CD4-positive, alpha-beta T cell treated with Interleukin-12 subunit alpha and Interleukin-12 subunit beta, for 1 hour (primary cell): ENCODE results near the gene LRRC4C.

Experiments used
- DNase-seq: peaks from one replicate; pipeline ENCODE4 v3.0.0-alpha.2; 2020

LRRC4C gene

GRCh38 chr11:40421208-40421981 lies 1038.1 kb downstream of the LRRC4C start:
- no peak for DNase-seq

DNA sequence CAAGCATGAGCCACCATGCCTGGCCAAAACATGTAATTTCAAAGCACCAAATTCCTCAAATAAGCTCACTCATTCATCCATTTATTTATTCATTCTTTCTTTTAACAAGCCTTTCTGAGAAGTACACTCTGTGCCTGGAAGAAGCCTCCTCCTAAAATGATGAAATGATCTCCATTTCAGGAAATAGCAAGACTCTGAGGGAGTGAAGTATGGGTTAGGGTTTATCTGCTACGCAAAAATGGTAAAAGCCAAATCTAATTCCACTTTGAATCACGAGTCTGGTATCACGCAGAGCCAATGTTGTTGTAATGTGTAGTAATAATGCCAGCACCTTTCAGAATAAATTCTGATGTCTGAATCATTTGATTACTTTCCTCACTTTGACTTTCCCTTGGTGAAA lies 1041.8 kb downstream of the LRRC4C start:
- no peak for DNase-seq

DNA sequence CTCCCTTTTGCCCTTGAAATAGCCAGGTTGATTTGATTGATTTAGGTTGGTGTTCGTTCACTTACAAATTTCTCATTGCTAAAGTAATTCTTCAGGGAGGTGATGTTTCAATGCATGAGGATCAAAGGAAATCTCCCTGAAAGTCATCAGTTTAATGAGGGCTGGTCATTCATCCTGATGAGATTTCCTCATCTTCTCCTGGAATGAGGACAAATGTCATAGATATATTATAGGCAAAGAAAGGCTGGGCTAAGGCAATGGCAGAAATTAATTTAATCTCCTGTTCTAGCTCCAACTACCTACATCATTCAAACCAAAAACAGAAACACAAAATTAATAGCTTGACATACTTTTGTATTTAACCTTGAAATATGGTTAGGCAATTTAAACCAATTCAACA lies 1052.1 kb downstream of the LRRC4C start:
- DNase-seq, result no peak

DNA sequence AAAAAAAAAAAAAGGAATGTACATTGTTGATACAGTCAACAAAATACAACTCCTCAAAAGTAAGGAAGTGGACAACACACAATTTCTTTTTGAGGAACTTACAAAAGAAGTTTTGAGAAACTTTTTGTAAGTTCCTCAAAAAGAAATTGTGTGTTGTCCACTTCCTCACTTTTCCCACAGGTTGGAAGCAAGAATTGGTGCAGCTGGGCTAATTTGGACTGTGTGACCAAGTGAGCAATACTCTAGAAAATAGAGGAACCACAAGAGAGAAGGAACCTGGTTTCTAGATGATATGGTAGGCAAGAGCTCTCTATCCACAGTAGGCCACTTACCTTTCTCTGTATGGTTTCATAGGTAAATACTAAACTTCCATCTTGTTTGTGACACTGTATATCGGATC lies 1053.8 kb downstream of the LRRC4C start:
- DNase-seq, result no peak

DNA sequence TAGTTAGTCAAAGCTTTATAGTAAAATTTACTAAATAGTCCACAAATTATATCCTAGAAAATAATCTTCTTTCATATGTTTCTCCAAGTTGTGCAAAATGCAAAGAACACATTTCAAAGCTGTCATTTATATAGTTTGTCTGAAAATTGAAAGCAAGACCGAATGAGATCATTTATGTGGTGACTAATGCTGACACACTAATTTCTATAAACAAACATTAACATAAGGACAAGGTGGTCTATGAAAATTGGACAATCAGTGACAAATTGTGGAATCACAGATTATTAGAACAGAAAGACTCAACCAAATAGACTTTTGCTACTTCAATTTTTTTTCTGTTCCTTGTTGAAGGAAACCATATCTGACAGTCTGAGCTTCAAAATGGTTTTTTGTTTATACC lies 1056.1 kb downstream of the LRRC4C start:
- DNase-seq, result no peak

DNA sequence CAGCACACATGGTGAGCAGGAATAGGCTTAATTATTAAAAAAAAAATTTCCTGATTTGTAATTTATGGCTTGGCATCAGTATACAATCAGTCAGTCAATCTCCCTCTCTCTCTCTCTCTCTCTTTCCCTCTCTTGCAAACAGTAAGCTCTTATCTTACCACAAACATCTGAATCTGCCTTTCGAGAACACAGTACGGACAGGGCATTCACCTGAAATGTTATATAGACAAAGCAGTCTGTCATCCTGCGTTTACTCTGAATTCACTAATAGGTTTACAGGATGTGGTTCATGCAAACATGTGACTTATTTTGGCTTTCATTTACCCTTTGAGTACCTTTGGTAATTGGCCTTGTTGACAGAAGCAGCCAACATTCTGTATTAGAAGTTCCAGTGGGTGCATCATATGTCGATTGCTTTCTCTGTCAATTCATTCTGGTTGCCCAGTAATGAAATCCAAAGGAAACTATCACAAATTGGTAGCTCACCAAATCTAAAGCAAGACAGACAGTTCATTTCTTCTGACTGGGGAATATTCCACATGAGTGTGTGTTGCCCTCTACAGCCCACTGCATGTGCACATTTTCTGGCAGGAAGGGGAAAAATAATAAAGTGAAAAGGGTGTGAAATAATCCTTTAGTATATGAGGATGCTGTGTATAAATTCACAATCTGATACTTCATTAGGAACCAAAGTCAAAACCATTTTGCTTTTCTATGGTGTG lies 1058.2 kb downstream of the LRRC4C start:
- DNase-seq, result no peak

GRCh38 chr11:40397141-40397540 lies 1062.3 kb downstream of the LRRC4C start:
- DNase-seq, result no peak

GRCh38 chr11:40393511-40393910 lies 1065.9 kb downstream of the LRRC4C start:
- no peak for DNase-seq

- no peak for DNase-seq
Observed at GRCh38 chr11:40391679-40392078, 1067.8 kb downstream of the LRRC4C start.

- no peak for DNase-seq
Observed at GRCh38 chr11:40388097-40388818, 1071.2 kb downstream of the LRRC4C start.

GRCh38 chr11:40387240-40387980 lies 1072.0 kb downstream of the LRRC4C start:
- DNase-seq, result no peak

DNA sequence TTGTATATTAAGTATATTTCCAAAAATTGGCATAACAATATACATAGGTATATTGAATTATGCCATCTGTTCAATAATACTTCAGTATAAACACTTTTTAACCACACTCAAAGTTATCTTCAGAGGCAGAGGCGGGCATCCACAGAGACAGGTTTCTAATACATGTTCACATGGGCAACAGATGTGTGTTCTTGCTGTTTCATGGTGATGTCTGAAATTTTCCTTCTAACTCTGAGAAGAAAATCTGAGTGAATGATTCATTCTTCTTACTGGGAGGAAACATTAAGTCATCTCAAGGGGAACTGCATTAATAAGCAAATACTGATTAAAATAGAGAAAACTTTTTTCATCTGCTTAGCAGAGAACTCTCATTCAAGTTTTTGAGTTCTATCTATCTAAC lies 1074.5 kb downstream of the LRRC4C start:
- no peak for DNase-seq

GRCh38 chr11:40381481-40381880 lies 1078.0 kb downstream of the LRRC4C start:
- DNase-seq, result no peak

GRCh38 chr11:40380835-40381234 lies 1078.6 kb downstream of the LRRC4C start:
- no peak for DNase-seq

- no peak for DNase-seq
Observed at GRCh38 chr11:40376331-40376730, 1083.1 kb downstream of the LRRC4C start.

DNA sequence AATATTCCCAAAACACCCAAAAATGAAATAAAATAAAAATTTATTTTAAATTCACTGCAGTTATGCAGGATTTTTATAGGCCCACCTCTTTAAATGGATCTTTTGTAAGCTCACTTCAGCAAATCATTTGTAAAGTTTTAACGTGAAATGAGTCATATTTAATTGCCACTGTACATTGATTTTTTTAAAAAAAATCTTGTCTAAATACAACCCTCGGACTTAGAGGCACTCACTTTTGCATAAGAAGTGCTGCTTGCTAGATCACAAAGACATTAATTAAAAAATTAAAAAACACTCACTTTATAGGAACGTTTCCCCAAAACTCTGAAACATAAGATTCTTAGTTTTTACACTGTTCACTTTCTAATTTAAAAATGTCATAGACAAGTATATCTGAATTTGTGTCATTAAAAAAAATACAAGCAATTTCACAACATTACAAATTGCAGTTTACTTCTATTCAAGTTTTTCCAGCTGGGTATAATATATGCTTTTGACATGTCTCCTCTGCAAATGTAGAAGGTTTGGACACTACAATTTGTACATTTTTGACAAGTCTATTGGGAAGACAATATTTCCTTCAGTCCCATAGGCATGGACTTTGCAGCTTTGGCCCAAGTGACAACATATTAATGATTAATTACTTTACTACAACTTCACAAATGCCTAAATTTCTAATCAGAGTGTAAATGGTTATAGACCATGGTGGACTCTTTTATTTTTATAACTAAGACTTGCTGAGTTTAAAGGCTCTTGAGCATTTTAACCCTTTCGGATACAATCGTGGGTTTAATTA lies 1088.4 kb downstream of the LRRC4C start:
- DNase-seq, result no peak

DNA sequence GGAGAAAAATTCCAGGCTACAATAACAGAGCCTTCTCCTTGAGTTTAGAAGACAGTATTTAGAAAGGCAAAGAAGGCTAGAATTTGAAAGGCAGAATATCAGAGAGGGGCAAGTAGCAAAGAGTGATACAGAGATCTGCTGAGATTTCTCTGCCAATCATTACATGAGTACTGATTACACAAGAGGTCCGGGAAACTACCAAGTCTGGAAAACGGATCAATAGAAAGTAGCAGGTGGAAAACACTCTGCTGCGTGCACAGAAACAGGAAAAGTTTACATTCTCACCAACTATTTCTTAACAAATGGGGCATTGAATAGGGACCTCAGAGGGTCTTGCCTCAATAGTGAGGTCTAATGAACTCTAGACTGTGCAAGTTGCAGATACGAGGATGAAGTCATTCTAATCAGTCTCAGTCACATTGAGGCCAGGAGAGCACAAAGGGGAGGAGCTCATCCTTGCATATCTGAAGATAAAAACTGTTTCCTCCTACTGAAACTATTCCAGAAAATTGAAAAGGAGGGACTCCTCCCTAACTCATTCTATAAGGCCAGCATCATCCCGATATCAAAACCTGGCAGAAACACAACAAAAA lies 1099.2 kb downstream of the LRRC4C start:
- DNase-seq, result no peak

DNA sequence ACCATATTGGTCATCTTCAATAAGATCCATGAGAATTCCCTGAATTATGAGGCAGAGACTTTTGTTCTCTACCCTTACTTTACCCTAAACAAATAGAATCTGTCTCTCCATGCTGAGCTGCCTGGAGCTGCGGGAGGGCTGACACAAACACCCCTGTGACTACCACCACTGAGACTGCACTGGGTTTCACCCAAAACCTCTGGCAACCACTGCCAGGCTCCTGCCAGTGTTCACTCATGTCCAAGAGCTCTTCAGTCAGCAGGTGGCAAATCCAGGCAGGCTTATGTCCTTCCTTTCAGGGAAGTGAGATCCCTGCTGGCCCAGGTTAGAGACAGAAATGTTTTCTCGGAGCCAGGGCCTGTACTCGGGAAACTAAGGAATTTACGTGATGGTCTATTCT lies 1105.3 kb downstream of the LRRC4C start:
- DNase-seq, result no peak

DNA sequence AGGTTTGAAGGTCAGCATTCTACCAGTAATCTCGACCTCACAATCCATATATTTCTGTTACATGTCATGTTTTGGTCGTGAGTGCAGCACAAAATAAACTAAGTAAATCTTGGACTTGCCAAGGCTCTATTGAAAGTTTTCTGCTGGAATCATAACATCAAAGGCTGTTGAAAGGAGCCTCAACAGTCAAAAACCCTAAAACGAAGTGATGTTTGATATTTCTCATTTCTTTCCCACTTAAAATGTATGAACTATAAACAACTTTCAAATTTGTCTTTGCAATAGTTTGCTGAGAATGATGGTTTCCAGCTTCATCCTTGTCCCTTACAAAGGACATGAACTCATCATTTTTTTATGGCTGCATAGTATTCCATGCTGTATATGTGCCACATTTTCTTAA lies 1118.5 kb downstream of the LRRC4C start:
- DNase-seq, result no peak

DNA sequence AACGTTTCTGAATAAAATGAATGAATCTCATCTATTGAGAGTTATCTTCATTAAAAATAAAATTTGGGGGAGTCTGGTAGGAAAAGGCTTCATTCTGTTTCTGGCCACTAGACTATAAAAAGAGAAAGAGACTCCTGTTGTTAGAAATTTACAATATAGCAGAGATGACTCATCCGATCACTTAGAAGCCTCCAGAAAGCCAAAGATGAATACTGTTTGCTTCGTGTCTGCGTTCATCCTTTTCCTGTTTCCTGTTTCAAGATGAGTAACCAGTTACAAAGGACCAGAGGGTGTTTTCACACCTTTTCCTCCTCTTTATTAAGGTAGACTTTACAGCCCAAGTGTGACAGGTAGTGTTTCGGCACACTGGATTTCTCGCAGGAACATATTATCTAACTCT lies 1120.7 kb downstream of the LRRC4C start:
- DNase-seq, result no peak

DNA sequence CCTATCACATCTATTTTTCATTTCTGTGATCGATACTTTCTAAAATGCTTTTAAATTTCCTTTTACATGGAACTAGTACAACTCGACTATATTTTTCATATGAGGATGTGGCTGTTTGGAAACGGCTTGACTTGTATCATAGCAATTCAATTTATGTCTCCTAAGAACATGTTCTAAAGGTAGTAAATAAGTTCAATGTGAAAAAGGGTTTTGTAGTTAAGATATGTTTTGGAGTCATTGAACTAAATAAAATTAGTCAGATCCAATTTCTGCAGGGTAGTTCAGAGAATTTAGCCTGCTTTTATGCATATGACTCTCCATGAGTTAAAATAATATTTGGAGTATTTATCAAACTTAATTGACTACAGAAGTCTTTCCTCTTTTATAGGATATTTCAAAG lies 1121.4 kb downstream of the LRRC4C start:
- no peak for DNase-seq

DNA sequence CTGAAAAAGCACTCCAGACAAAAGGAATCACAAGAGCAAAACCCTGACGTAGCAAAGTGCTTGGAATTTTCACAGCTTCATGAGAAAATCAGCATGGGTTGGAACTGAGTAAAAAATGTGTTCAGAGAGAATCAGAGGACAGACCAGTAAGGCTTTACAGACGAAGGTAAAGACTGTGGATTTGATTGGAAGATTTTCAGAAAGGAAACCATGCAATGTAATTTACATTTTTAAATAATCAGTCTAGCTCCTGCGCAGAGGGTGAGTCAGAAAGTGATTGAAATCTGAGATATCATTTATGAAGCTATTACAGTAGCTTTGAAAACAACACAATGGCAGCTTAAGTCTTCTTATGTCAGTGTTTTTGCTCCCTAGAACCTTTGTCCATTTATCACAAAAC lies 1122.3 kb downstream of the LRRC4C start:
- DNase-seq, result no peak
